Testis (tissue), 2 donors: ENCODE results near the gene TENT5A.

Source experiments
- CTCF ChIP-seq, 3 experiments: fragments of 450-650 bp in 2 of 3; fragments of 200-600 bp in 1 of 3; sonication (generic) in 1 of 3; IDR thresholded peaks; one replicate each; pipeline ENCODE4 v1.5.1; 2016 to 2019; ENCODE audit warnings: antibody characterized with exemption in 3 of 3, mild to moderate bottlenecking in 2 of 3, moderate library complexity in 1 of 3
- POLR2A ChIP-seq: fragments of 450-650 bp; IDR thresholded peaks from one replicate; pipeline ENCODE4 v1.6.1; 2017; ENCODE audit warnings: antibody characterized with exemption, mild to moderate bottlenecking, moderate library complexity

GRCh38 chr6:81785377-81785776 lies 32.9 kb upstream of the TENT5A start:
- TF ChIP-seq CTCF (IDR thresholded peaks at IDR 0.05) (no peak), POLR2A (no peak)
